NCI-H526 treated with DMSO at 0.1 percent for 48 hours (cell line): ENCODE results near the gene CWF19L2.

Source experiments
- DNase-seq: peaks from one replicate; lab custom pipeline; 2025; lab: John Stamatoyannopoulos, UW

CWF19L2 gene

DNA sequence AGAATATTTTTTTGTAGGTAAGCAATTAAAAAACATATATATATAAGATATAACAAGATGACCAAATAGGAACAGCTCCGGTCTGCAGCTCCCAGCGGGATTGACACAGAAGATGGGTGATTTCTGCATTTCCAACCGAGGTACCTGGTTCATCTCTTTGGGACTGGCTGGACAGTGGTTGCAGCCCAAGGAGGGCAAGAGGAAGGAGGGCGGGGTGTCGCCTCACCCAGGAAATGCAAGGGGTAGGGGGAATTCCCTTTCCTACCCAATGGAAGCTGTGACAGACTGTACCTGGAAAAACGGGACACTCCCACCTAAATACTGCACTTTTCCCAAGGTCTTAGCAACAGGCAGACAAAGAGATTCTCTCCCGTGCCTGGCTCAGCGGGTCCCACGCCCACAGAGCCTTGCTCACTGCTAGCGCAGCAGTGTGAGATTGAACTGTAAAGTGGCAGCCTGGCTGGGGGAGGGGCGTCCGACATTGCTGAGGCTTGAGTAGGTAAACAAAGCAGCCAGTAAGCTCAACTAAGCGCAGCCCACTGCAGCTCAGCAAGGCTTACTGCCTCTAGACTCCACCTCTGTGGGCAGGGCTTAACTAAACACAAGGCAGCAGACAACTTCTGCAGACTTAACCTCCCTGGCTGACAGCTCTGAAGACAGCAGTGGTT, 163.8 kb downstream of the CWF19L2 start:
- DNase-seq, result no peak

DNA sequence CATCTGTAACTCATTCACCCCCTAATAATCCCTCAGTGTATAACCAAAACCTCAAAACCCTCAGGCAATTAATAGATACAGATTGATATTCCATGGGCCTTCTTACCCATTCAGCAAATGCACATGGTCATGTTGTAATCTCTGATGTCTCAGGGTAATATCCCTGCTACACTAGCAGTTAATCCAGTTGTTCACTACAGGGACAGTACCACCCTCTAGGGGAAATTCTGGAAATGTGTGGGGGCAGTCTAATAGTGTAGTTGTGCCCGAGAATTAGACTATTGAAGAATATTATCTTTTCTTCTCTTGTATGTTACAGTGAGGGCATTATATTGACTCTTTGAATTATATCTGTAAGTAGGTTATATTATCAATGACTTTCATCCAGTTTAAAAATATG, 175.4 kb downstream of the CWF19L2 start:
- no peak for DNase-seq
